HG02623 (cell line): Measurements from ENCODE around the gene MIF.
"Not testable (repeated sequence)": the region's sequence is repeated elsewhere in the genome, so short reads cannot be mapped to it uniquely, and the experiment has no call there.

ENCODE experiments used
- ATAC-seq: cut with Tn5 transposase; IDR thresholded peaks from one replicate; pipeline ENCODE4 v1.9.1; 2021; ENCODE audit warnings: moderate library complexity; ENCODE audit not compliant: unreplicated experiment

The MIF gene

GRCh38 chr22:23893945-23894709 is at the start of gene MIF:
Gene MIF (plus strand): TSS chr22:23894383. CDS start chr22:23894475, 92 bp downstream.
- peak; percentile 88 for ATAC-seq

- ATAC-seq = no peak
Measured at GRCh38 chr22:23844739-23845202, 49.4 kb upstream of the MIF start.

- ATAC-seq = no peak
Measured at GRCh38 chr22:23845265-23846080, 48.7 kb upstream of the MIF start.

GRCh38 chr22:23846081-23846469 is 48.1 kb upstream of the MIF start:
- no peak for ATAC-seq

- ATAC-seq = no peak
Measured at GRCh38 chr22:23847310-23847920, 46.8 kb upstream of the MIF start.

- no peak for ATAC-seq
Measured at GRCh38 chr22:23847991-23848864, 46.0 kb upstream of the MIF start.

GRCh38 chr22:23849009-23850006 is 44.9 kb upstream of the MIF start:
- ATAC-seq = no peak

- ATAC-seq = no peak
Measured at GRCh38 chr22:23850136-23850611, 44.0 kb upstream of the MIF start.

GRCh38 chr22:23856721-23857605 is 37.2 kb upstream of the MIF start:
- ATAC-seq = peak; percentile 21

- peak; percentile 89 for ATAC-seq
Measured at GRCh38 chr22:23857606-23858483, 36.3 kb upstream of the MIF start, which contains the start of gene SLC2A11. Gene SLC2A11 (plus strand): TSS chr22:23857875. CDS start chr22:23858000, 125 bp downstream.

GRCh38 chr22:23858484-23858815 is 35.7 kb upstream of the MIF start:
- no peak for ATAC-seq

- no peak for ATAC-seq
Measured at GRCh38 chr22:23859201-23859600, 35.0 kb upstream of the MIF start.

GRCh38 chr22:23860187-23860586 is 34.0 kb upstream of the MIF start:
- ATAC-seq = not testable (repeated sequence)

GRCh38 chr22:23862103-23862502 is 32.1 kb upstream of the MIF start:
- ATAC-seq = no peak

- not testable (repeated sequence) for ATAC-seq
Measured at GRCh38 chr22:23864499-23865154, 29.6 kb upstream of the MIF start.

GRCh38 chr22:23868580-23868979 is 25.6 kb upstream of the MIF start:
- ATAC-seq = no peak

GRCh38 chr22:23874871-23875270 is 19.3 kb upstream of the MIF start:
- ATAC-seq = no peak
